GM21576 (cell line): ENCODE measurements around the gene CD200R1.
A peak's percentile ranks its signal among the peaks of the same experiment; 100 is the strongest.

Experiments used
- ATAC-seq: cut with Tn5 transposase; IDR thresholded peaks from one replicate; pipeline ENCODE4 v1.9.1; 2021; ENCODE audit warnings: mild to moderate bottlenecking, moderate library complexity; ENCODE audit not compliant: unreplicated experiment

The CD200R1 gene

DNA sequence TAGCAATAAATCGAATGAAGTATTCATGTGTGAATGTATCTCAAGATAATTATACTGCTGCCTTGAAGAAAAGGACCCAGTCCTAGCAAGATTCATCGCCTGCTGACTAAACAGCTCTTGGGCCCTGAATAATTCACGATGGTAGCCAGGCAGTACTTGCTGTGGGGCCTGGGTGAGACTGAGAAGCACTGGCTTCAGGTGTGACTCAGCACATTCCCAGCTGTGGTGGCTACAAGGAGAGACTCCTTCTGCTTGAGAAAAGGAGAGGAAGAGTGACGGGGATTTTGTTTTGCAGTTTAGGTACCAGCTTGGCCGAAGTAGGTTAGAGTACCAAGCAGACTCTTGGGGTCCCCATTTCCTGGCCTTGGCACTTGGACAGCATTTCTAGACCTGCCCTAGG, 80.6 kb downstream of the CD200R1 start:
- no peak for ATAC-seq

DNA sequence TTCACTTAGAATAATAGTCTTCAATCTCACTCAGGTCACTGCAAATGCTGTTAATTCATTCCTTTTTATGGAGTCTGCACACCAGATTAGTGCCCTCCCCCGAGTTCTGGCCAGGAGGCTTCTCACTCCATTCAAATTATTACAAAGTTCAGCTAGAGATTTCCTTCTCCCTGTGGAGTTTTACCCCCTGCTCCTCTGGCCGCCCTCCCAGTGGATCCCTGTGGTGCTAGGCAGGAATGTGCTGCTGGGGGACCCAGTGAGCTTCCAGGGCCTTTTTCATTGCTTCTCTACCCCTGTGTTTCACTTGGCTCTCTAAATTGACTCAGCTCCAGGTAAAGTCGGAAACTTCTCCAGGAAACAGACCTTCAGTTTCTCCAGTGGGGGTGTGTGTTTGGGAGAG, 85.5 kb downstream of the CD200R1 start:
- ATAC-seq, result no peak

DNA sequence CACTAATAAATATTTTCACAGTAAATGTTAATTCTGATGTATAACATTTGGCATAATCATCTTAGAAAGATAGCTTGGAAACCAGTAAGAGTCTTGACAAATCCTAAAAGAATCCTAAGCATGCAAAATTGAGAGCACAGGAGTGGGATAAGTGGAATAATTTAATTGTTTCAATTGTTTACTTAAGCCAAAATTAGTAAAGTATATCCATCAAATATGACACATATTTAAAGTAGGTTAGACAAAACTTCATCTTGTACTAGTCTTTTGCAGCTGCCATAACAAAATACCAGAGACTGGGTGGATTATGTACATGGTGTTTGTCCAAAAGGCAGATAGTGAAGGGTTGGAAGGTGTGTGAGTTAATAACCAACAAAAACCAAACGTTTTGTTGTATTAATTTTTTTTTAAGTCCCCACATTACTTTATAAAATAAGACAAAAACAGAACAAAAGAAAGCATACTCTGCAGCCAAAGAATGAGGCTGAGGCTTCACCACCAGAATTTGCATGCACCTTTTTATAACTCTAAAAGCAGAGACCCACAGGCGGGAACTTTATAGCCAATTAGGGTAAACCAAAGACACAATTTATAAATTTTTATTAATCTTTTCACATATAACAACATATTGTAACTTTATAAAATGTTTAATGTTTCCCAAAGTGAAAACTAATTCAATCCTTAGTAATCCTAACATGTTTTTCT, 86.4 kb downstream of the CD200R1 start:
- ATAC-seq, result no peak

- no peak for ATAC-seq
Observed at GRCh38 chr3:112884678-112885290, 90.1 kb downstream of the CD200R1 start.

- no peak for ATAC-seq
Observed at GRCh38 chr3:112881891-112882290, 93.0 kb downstream of the CD200R1 start.

DNA sequence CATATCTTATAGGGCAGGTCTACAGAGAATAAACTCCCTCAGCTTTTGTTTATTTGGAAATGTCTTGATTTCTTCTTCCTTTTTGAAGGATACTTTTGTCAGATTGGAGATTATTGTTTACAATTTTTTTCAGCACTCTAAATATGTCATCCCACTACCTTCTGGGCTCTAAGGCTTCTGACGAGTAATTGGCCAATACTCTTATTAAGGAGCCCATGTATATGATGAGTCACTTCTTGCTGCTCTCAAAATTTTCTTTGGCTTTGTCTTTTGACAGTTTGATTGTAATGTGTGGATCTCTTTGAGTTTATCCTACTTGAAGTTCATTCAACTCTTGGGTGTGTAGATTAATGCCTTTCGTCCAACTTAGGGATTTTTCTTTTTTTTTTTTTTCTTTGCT, 99.3 kb downstream of the CD200R1 start:
- ATAC-seq, result no peak

DNA sequence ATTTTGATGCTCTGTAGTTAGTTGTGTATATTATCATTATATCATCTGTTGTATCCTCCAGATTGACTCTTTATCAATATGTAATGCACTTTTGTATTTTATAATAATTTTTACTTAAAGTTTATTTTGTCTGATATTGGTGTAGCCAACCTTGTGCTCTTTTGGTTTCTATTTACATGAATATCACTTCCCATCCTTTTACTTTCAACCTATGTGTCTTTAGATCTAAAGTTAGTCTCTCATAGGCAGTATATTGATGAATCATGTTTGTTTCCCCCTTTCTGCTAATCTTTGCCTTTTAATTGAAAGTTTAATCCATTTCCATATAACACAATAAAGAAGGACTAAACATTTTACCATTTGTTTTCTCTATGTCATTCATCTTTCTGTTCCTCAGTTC, 100.2 kb downstream of the CD200R1 start:
- ATAC-seq, result no peak

GRCh38 chr3:112873632-112874031, 101.3 kb downstream of the CD200R1 start:
- ATAC-seq, result peak; percentile 82

DNA sequence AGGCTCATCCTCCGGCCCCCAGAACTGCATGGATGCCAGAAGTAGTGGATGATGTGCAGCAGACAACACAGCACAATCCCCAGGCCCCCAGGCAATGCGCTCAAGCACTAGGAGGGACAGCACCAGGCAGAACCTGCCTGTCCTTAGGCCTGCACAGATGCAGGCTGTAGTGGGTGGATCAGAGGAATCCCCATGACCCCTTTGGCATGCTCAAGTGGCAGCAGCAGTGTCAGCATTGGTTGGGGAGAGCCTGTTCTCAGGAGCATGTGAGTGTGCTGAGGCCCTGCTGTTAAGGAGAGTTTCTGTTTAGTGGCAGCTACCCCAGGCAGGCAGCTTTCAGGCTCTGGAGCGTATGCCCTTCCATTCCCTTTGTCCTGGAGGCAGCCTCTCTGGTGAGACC, 103.2 kb downstream of the CD200R1 start:
- ATAC-seq, result no peak
